Mesendoderm (in vitro differentiated cells): ENCODE data around the gene PLBD2.

Source experiments
- DNase-seq: peaks from one replicate; pipeline ENCODE4 v3.0.0; 2013
- H2AK5ac ChIP-seq: 2 replicates; pipeline ENCODE4 v1.6.1; 2013; ENCODE audit warnings: low read length, inconsistent platforms
- H2BK120ac ChIP-seq: 2 replicates; pipeline ENCODE4 v1.6.1; 2013; ENCODE audit warnings: low read depth, mild to moderate bottlenecking, low read length, moderate library complexity, mixed read lengths
- H2BK15ac ChIP-seq: replicated peaks from 2 replicates; pipeline ENCODE4 v1.6.1; 2013; ENCODE audit warnings: low read depth, mild to moderate bottlenecking, moderate library complexity
- H2BK5ac ChIP-seq: 2 replicates; pipeline ENCODE4 v1.6.1; 2013; ENCODE audit warnings: low read length, inconsistent platforms
- H3K18ac ChIP-seq: 2 replicates; pipeline ENCODE4 v1.6.1; 2013; ENCODE audit warnings: mild to moderate bottlenecking, low read length, mixed read lengths
- H3K23ac ChIP-seq: one replicate; pipeline ENCODE4 v1.6.1; 2013; ENCODE audit warnings: low read length
- H3K27ac ChIP-seq: 2 replicates; pipeline ENCODE4 v1.5.1; 2013; ENCODE audit warnings: low read depth, mild to moderate bottlenecking, inconsistent platforms, low read length, moderate library complexity
- H3K27me3 ChIP-seq: 2 replicates; pipeline ENCODE4 v1.6.1; 2013; ENCODE audit warnings: low read length, control low read depth, mild to moderate bottlenecking, inconsistent platforms; ENCODE audit not compliant: insufficient read depth, poor library complexity
- H3K36me3 ChIP-seq: 2 replicates; pipeline ENCODE4 v1.6.1; 2013; ENCODE audit warnings: low read length, inconsistent platforms; ENCODE audit not compliant: control insufficient read depth, insufficient read depth
- H3K4ac ChIP-seq: one replicate; pipeline ENCODE4 v1.6.1; 2013; ENCODE audit warnings: low read depth, mild to moderate bottlenecking, low read length, moderate library complexity
- H3K4me1 ChIP-seq: 2 replicates; pipeline ENCODE4 v1.6.1; 2013; ENCODE audit warnings: low read depth, low read length, inconsistent platforms; ENCODE audit not compliant: control insufficient read depth
- H3K4me2 ChIP-seq: 2 replicates; pipeline ENCODE4 v1.6.1; 2013; ENCODE audit warnings: low read length
- H3K4me3 ChIP-seq: 2 replicates; pipeline ENCODE4 v1.5.1; 2013; ENCODE audit warnings: mild to moderate bottlenecking, low read length
- H3K56ac ChIP-seq: one replicate; pipeline ENCODE4 v1.6.1; 2013; ENCODE audit warnings: low read length
- H3K79me1 ChIP-seq: 2 replicates; pipeline ENCODE4 v1.6.1; 2013; ENCODE audit warnings: low read length, inconsistent platforms
- H3K79me2 ChIP-seq: 2 replicates; pipeline ENCODE4 v1.6.1; 2013; ENCODE audit warnings: mild to moderate bottlenecking, low read length; ENCODE audit not compliant: control insufficient read depth, insufficient read depth
- H3K9ac ChIP-seq: 2 replicates; pipeline ENCODE4 v1.6.1; 2013; ENCODE audit warnings: low read length, inconsistent platforms
- H4K5ac ChIP-seq: one replicate; pipeline ENCODE4 v1.6.1; 2013; ENCODE audit warnings: low read length
- H4K8ac ChIP-seq: one replicate; pipeline ENCODE4 v1.6.1; 2013; ENCODE audit warnings: low read depth, mild to moderate bottlenecking, control low read depth, low read length, moderate library complexity
- WGBS: extraction: QIAGEN DNeasy Blood & Tissue Kit; methylation state at CpG from one replicate; pipeline ENCODE4 v1.1.7; 2013; ENCODE audit warnings: low lambda C conversion rate, missing lambda C conversion rate; ENCODE audit not compliant: insufficient coverage; ENCODE audit errors: extremely low coverage; 5-methylcytosine and 5-hydroxymethylcytosine counted together

The PLBD2 gene

DNA sequence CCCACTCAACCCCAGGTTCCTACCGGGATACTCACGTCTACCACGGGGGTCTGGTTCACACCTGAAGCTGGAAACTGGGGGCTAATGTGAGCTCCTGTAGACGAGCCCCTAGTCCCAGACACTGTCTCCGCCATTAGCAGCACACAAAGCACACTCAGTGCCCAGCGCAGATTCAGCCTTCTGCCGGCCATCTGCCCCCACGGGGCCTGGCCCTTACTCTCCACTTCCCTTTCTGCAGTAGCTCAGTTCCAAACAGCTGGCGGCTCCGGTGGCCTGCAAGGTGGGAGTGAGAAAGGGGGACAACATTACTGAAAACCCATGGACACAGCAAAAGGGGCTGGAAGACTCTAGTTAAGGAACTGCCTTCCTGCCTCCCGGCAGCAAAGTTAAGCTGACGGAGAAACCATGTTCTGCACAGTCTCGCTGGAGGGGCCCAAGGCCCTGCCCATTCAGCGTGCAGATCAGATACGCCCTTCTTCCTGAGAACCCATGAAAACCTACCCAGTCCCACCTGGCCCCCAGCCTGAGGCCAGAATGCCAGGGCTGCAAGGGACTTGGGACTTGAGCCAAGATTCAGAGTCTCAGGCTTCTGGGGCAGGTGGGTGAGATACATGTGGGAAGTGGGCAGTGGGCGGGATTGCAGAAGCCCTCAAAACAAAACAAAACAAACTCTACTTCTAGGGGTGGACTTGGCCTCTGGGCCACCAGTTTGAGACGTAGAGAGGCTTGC, 25.5 kb upstream of the PLBD2 start:
- Histone ChIP-seq H3K56ac (no peak overlapping the region), H3K9ac (no peak overlapping the region), H3K79me1 (no peaks in the 10 kb centered on the region), H3K27ac (no peak overlapping the region), H3K4ac (no peak overlapping the region), H3K18ac (no peak overlapping the region), H3K4me1 (no peaks in the 10 kb centered on the region), H4K5ac (no peak overlapping the region), H3K79me2 (no peaks in the 10 kb centered on the region), H3K27me3 (no peaks in the 10 kb centered on the region), H3K4me3 (no peak overlapping the region), H3K4me2 (no peak overlapping the region), H3K36me3 (no peaks in the 10 kb centered on the region), H4K8ac (no peak overlapping the region), H2AK5ac (no peak overlapping the region), H3K23ac (no peak overlapping the region), H2BK15ac (no peak overlapping the region), H2BK120ac (no peak overlapping the region), H2BK5ac (no peak overlapping the region)
- DNase-seq = no peak
- WGBS = no CpG with 5 or more reads among the region's 17 CpGs

DNA sequence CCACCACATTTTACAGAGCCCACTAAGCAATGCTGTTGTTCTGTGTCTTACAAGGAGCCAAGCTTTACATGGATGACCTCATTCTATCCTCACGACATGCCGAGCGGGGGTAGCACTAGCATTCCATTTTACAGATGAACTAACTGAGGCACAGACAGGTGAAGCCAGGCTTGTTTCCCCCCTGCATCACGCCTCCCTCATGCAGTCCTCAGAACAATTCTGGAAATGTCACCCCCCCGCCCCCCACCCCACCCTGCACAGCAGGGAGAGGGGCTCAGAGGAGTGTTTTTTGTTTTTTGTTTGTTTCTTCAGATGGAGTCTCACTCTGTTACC, 25.0 kb upstream of the PLBD2 start:
- H3K79me1 ChIP-seq = no peaks in the 10 kb centered on the region
- no peak overlapping the region for H3K27ac ChIP-seq
- no peak overlapping the region for H3K4me2 ChIP-seq
- no peak overlapping the region for H2AK5ac ChIP-seq
- WGBS = no CpG with 5 or more reads among the region's 5 CpGs
- H3K27me3 ChIP-seq = no peaks in the 10 kb centered on the region
- no peak overlapping the region for H2BK120ac ChIP-seq
- H3K4me3 ChIP-seq = no peak overlapping the region
- no peak overlapping the region for H3K4ac ChIP-seq
- no peak overlapping the region for H4K5ac ChIP-seq
- no peak overlapping the region for H3K9ac ChIP-seq
- no peak overlapping the region for H3K56ac ChIP-seq
- no peak overlapping the region for H2BK15ac ChIP-seq
- H3K18ac ChIP-seq = no peak overlapping the region
- no peak for DNase-seq
- no peak overlapping the region for H2BK5ac ChIP-seq
- H3K79me2 ChIP-seq = no peaks in the 10 kb centered on the region
- no peaks in the 10 kb centered on the region for H3K4me1 ChIP-seq
- no peak overlapping the region for H4K8ac ChIP-seq
- no peaks in the 10 kb centered on the region for H3K36me3 ChIP-seq
- H3K23ac ChIP-seq = no peak overlapping the region

DNA sequence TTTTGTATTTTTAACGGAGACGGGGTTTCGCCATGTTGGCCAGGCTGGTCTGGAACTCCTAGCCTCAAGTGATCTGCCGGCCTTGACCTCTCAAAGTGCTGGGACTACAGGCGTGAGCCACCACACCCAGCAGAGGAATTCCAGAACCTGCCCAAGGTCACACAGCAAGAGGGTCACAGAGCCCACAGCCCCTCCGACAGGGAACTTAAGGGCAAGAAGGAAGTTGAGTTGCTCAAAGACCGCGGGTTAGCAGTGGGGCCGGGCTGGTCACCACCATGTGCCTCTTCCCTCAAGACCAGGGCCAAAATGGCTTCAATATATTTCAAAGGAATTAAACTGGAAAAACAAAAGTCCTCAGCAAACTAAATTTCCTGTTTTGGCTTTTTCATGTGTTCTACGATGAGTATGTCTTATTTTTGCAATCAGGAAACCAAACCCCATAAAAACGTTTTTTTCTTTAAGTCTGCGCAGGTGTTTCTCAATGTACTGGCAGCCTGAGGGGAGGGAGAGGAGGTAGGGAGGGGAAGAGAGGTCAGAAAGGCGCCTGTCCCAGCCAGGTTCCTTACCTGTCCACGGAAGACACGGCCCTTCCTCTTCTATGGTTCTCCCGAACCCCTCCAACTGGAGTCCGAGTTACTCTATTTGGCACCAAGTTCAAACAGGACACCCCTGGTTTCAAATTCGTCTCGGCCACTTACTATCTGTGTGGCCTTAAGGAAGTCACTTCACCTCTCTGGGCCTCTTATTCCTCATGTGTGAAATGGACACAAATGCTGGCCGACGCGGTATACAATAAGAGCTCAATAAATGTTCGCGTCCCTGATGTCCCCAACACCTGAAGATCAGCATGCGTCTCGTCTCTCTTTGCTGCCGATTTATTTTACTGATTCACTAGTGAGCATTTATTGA, 24.3 kb upstream of the PLBD2 start:
- Histone ChIP-seq H3K56ac (peak overlapping the region; percentile 90), H3K4me3 (peak overlapping the region; percentile 61), H3K9ac (peak overlapping the region; percentile 80), H2BK15ac (no peak overlapping the region), H3K18ac (peak overlapping the region; percentile 89), H3K27me3 (no peaks in the 10 kb centered on the region), H3K23ac (no peak overlapping the region), H3K4ac (no peak overlapping the region), H2AK5ac (no peak overlapping the region), H3K79me1 (no peaks in the 10 kb centered on the region), H3K36me3 (no peaks in the 10 kb centered on the region), H2BK5ac (no peak overlapping the region), H4K5ac (no peak overlapping the region), H3K4me2 (peak overlapping the region; percentile 89), H2BK120ac (no peak overlapping the region), H3K4me1 (no peaks in the 10 kb centered on the region), H3K79me2 (no peaks in the 10 kb centered on the region), H4K8ac (no peak overlapping the region), H3K27ac (no peak overlapping the region)
- WGBS = no CpG with 5 or more reads among the region's 27 CpGs
- no peak for DNase-seq

DNA sequence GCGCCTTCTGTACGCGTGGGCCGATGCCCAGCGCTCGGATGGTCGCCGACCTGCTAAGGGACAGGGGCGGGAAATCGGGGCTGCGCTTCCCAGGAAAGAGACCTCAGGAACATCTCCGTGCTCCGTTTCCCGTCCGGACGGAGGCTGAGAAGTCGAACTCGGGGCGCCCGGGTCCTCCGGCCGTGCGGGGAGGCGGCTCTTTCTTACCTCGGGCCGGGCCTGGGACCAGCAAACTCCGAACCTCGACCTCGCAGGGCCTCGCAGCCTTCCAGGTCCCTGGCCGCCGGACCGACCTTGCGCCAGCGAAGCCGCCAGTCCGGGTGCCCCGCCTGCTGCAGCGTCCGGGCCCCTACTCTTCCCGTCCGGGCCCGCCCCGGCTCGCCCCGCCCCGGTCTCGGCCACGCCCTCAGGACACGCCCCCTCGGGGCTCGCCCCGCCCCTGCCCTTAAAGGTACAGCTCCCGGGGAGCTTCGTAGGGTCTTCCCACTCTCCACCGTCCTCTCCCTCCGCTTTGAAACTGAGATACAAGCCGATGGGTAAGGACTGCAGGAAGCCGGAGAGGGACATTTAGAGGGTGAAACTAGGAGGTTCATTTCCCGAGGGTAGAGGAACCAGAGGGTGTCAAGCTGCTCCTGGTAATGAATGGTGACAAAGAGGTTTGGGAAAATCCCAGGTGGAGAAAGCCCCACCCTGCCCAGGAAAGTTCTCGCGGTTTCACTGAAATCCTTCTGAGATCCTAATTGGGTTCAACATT, 23.4 kb upstream of the PLBD2 start, which contains the start of gene SLC8B1:
SLC8B1 (minus strand) TSS at position 324 of the 754 bp plus-strand sequence. CDS start 2,231 bp downstream, outside the sequence.
- Histone ChIP-seq H2AK5ac (no peak within 1 kb of the TSS), H3K4me3 (peak within 1 kb of the TSS; percentile 61), H4K8ac (no peak within 1 kb of the TSS), H3K36me3 (no peaks in the 10 kb centered on the region), H3K23ac (no peak within 1 kb of the TSS), H3K4ac (peak within 1 kb of the TSS; percentile 74), H3K79me1 (no peaks in the 10 kb centered on the region), H4K5ac (no peak within 1 kb of the TSS), H3K18ac (peak within 1 kb of the TSS; percentile 89), H3K4me1 (no peaks in the 10 kb centered on the region), H3K27ac (no peak within 1 kb of the TSS), H3K4me2 (peak within 1 kb of the TSS; percentile 89), H2BK15ac (no peak within 1 kb of the TSS), H3K56ac (peak within 1 kb of the TSS; percentile 90), H2BK120ac (no peak within 1 kb of the TSS), H3K79me2 (no peaks in the 10 kb centered on the region), H3K9ac (peak within 1 kb of the TSS; percentile 80), H2BK5ac (no peak within 1 kb of the TSS), H3K27me3 (no peaks in the 10 kb centered on the region)
- WGBS = no CpG with 5 or more reads among the region's 62 CpGs
- peak; percentile 87 for DNase-seq

DNA sequence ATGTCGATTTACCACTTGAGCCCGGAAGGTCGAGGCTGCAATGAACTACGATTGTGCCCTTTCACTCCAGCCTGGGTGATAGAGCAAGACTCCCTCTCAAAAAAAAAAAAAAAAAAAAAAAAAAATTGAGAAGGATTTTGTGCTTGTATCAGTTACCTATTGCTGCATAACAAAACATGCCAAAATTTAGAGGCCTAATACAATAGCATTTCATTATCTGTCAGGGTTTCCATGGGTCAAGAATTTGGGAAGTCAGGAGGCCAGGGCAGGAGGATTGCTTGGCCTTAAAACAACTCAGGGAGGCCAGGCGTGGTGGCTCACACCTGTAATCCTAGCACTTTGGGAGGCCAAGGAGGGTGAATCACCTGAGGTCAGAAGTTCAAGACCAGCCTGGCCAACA, 18.8 kb upstream of the PLBD2 start:
- Histone ChIP-seq H2BK120ac (no peak overlapping the region), H3K23ac (no peak overlapping the region), H3K4me2 (no peak overlapping the region), H3K56ac (no peak overlapping the region), H3K27ac (no peak overlapping the region), H3K4me3 (no peak overlapping the region), H4K8ac (no peak overlapping the region), H3K4ac (no peak overlapping the region), H3K9ac (no peak overlapping the region), H2BK15ac (no peak overlapping the region), H3K27me3 (no peaks in the 10 kb centered on the region), H3K18ac (no peak overlapping the region), H3K79me2 (no peaks in the 10 kb centered on the region), H3K36me3 (no peaks in the 10 kb centered on the region), H2BK5ac (no peak overlapping the region), H3K4me1 (no peaks in the 10 kb centered on the region), H2AK5ac (no peak overlapping the region), H4K5ac (no peak overlapping the region), H3K79me1 (no peaks in the 10 kb centered on the region)
- no peak for DNase-seq
- no CpG with 5 or more reads among the region's 5 CpGs for WGBS
